Measurements from ENCODE around the gene OR2A2.
"Not testable (repeated sequence)": the region's sequence is repeated elsewhere in the genome, so short reads cannot be mapped to it uniquely, and the experiment has no call there.

Gene OR2A2

GRCh38 chr7:144105211-144105610 is 4.2 kb upstream of the OR2A2 start:
- in situ Hi-C loops (cut with HindIII; ENCODE audit: low pct_ligation_motif_present, low sequenced_read_pairs) = no loop called here
- TF ChIP-seq, protein P1, sequence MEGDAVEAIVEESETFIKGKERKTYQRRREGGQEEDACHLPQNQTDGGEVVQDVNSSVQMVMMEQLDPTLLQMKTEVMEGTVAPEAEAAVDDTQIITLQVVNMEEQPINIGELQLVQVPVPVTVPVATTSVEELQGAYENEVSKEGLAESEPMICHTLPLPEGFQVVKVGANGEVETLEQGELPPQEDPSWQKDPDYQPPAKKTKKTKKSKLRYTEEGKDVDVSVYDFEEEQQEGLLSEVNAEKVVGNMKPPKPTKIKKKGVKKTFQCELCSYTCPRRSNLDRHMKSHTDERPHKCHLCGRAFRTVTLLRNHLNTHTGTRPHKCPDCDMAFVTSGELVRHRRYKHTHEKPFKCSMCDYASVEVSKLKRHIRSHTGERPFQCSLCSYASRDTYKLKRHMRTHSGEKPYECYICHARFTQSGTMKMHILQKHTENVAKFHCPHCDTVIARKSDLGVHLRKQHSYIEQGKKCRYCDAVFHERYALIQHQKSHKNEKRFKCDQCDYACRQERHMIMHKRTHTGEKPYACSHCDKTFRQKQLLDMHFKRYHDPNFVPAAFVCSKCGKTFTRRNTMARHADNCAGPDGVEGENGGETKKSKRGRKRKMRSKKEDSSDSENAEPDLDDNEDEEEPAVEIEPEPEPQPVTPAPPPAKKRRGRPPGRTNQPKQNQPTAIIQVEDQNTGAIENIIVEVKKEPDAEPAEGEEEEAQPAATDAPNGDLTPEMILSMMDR (IDR thresholded peaks at IDR 0.05; ENCODE audit: low read depth, low read length, missing control alignments) = no peak
- Histone ChIP-seq H3K27ac (no peak overlapping the region), H3K4me3 (ENCODE audit: low read depth, low read length) (no peak overlapping the region), H3K27me3 (replicated peaks) (no peaks in the 10 kb centered on the region), H3K36me3 (replicated peaks) (no peaks in the 10 kb centered on the region)
- DNase-seq = no peak

DNA sequence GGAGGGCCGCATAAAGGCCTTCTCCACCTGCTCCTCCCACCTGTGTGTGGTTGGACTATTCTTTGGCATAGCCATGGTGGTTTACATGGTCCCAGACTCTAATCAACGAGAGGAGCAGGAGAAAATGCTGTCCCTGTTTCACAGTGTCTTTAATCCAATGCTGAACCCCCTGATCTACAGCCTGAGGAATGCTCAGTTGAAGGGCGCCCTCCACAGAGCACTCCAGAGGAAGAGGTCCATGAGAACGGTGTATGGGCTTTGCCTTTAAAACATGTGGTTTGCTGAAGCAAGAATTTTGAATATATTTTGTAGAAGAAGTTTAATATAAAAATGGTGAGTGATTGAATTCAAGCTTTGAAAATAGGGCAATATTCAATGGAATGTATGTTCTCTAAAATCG is 889 bp downstream of the OR2A2 start:
- in situ Hi-C loops (cut with HindIII; ENCODE audit: low pct_ligation_motif_present, low sequenced_read_pairs) = no loop called here
- Histone ChIP-seq H3K4me3 (ENCODE audit: low read depth, low read length) (no peak overlapping the region), H3K27me3 (replicated peaks) (no peaks in the 10 kb centered on the region), H3K36me3 (replicated peaks) (no peaks in the 10 kb centered on the region), H3K27ac (no peak overlapping the region)
- TF ChIP-seq, protein P1 (IDR thresholded peaks at IDR 0.05; ENCODE audit: low read depth, low read length, missing control alignments) = no peak
- DNase-seq = no peak

DNA sequence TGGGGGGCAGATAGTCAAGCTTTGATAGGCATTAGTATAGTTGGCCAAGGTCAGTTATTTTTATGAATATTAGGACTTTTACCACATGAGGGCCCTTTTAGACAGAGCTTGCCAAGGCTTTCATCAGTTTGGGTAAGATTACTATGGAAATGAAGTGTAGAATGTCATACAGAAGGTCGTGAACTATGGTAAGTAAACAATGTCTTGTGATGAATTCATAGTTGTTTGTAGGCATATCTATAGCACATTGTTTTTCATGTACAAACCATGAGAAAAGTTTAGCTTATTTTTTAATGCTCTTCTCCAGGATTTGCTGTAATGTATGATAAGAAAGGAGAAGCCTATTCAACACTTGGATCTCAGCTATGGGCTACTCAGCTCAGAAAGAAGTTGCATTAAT is 4.3 kb downstream of the OR2A2 start:
- Histone ChIP-seq H3K36me3 (replicated peaks) (no peaks in the 10 kb centered on the region), H3K27ac (no peak overlapping the region), H3K4me3 (ENCODE audit: low read depth, low read length) (no peak overlapping the region), H3K27me3 (replicated peaks) (no peaks in the 10 kb centered on the region)
- TF ChIP-seq, protein P1 (IDR thresholded peaks at IDR 0.05; ENCODE audit: low read depth, low read length, missing control alignments) = no peak
- no peak for DNase-seq
- in situ Hi-C loops (cut with HindIII; ENCODE audit: low pct_ligation_motif_present, low sequenced_read_pairs) = no loop called here

DNA sequence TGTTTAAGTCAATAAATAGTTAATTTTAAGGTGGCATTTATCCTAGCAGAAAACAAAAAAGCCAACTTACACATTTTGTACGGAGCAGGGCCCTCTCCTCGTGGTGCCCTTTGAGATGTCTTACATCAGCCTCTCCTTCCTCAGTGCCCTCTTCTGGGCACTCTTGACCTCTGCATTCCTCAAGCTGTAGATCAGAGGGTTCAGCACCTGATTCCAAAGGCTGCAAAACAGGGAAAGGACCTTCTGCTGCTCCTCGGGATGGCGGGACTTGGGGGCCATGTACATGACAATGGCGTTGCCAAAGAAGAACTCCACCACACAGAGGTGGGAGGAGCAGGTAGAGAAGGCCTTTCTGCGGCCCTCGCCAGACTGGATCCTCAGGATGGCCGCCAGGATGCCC is 9.0 kb downstream of the OR2A2 start:
- H3K36me3 ChIP-seq (replicated peaks) = no peaks in the 10 kb centered on the region
- no peak overlapping the region for H3K27ac ChIP-seq
- in situ Hi-C loops (cut with HindIII; ENCODE audit: low pct_ligation_motif_present, low sequenced_read_pairs) = no loop called here
- H3K4me3 ChIP-seq (ENCODE audit: low read depth, low read length) = no peak overlapping the region
- no peak for DNase-seq
- TF ChIP-seq, protein P1 (IDR thresholded peaks at IDR 0.05; ENCODE audit: low read depth, low read length, missing control alignments) = no peak
- H3K27me3 ChIP-seq (replicated peaks) = no peaks in the 10 kb centered on the region

DNA sequence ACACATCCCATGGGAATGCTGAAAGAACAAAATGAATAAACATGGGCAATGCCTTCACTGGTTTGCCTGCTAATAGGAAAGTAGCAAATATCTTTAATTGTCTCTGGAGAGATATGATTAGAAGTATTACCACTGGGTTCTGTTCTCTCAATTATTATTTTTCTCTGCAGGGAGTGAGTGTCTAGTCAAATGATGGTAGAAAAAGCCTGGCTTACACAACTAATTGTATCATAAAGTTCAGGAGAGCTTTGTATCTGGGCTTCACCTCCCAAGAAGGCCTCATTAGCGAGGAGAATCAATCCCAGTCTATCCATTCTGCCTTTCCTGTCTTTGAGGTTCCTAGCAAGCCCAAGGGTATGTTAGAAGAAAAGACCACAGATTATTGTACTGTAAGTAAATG is 13.5 kb downstream of the OR2A2 start, which contains the start of gene OR2A14:
Gene OR2A14, plus strand, starts transcription at position 301 of the 400 bp plus-strand sequence. CDS start 5,937 bp downstream, outside the sequence.
- TF ChIP-seq, protein P1 (IDR thresholded peaks at IDR 0.05; ENCODE audit: low read depth, low read length, missing control alignments) = no peak
- Histone ChIP-seq H3K36me3 (replicated peaks) (no peaks in the 10 kb centered on the region), H3K27me3 (replicated peaks) (no peaks in the 10 kb centered on the region), H3K4me3 (ENCODE audit: low read depth, low read length) (no peak within 1 kb of the TSS), H3K27ac (no peak within 1 kb of the TSS)
- in situ Hi-C loops (cut with HindIII; ENCODE audit: low pct_ligation_motif_present, low sequenced_read_pairs) = no loop called here
- DNase-seq = no peak

DNA sequence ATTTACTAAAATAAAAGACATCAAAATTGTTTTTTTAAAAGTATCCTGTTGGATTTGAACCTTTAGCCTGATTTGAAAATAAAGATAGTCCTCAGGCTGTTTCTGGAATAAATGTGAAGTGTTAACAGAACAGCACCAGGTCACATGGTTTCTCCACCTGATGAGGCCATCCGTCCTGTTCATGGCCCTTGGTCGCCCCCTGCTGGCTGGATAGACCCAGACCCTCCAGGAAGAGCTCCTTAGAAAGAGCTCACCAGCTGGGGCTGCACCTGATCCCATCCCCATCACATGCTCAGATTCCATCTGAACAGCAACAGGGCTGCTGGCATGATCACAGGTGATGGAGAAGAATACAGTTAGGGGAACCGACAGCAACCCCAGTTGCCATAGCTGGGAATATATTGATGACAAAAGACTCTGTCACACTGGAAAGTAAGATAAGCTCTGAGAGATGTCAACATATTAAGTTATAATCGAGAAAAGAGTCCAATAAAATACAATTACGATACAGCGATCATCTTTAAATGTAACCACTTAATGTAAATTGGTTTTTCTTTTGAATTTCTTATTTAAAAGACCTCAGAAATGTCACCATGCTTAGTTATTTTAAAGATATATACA is 18.4 kb downstream of the OR2A2 start:
- Histone ChIP-seq H3K27ac (no peak overlapping the region), H3K27me3 (replicated peaks) (no peaks in the 10 kb centered on the region), H3K36me3 (replicated peaks) (no peaks in the 10 kb centered on the region), H3K4me3 (ENCODE audit: low read depth, low read length) (no peak overlapping the region)
- TF ChIP-seq, protein P1 (IDR thresholded peaks at IDR 0.05; ENCODE audit: low read depth, low read length, missing control alignments) = peak; percentile 96
- peak; percentile 85 for DNase-seq
- in situ Hi-C loops (cut with HindIII; ENCODE audit: low pct_ligation_motif_present, low sequenced_read_pairs) = no loop called here

GRCh38 chr7:144129601-144130000 is 20.2 kb downstream of the OR2A2 start:
- H3K4me3 ChIP-seq (ENCODE audit: low read depth, low read length); DNase-seq; H3K27ac ChIP-seq; H3K36me3 ChIP-seq (replicated peaks); in situ Hi-C loops (cut with HindIII; ENCODE audit: low pct_ligation_motif_present, low sequenced_read_pairs); H3K27me3 ChIP-seq (replicated peaks): not testable (repeated sequence)

Measured in brain microvascular endothelial cell (primary cell).